Activated naive CD8-positive, alpha-beta T cell treated with anti-CD3 and anti-CD28 coated beads, Interleukin-2, amount 10 ng/mL, durations not matched to agents 7 days and 5 days (primary cell): ENCODE measurements around the gene GRIN2B. TPM values are rescaled to one million over a fixed set of nuclear protein-coding genes. Genes with fewer than 3 reads are reported as not detected.

ENCODE experiments used
- ATAC-seq: fragments of 150-1000 bp; cut with Tn5 transposase; one replicate; pipeline ENCODE4 v1.10.0; 2021; ENCODE audit warnings: low read depth, moderate library complexity
- POLR2A ChIA-PET: fragments of 350-600 bp; sonication (Branson Sonifier 250); formaldehyde crosslinking; loops from one replicate; lab custom pipeline; 2021; ENCODE audit warnings: antibody characterized with exemption; lab: Charles Lee
- DNase-seq: peaks from one replicate; pipeline ENCODE4 v3.0.0; 2021
- H3K27ac Mint-ChIP-seq: one replicate; pipeline ENCODE4 v1.8.0; 2022; ENCODE audit warnings: mild to moderate bottlenecking, mixed read lengths
- H3K27me3 Mint-ChIP-seq: one replicate; pipeline ENCODE4 v1.8.0; 2022; ENCODE audit warnings: mild to moderate bottlenecking, moderate library complexity, mixed read lengths
- H3K36me3 Mint-ChIP-seq: one replicate; pipeline ENCODE4 v1.8.0; 2021; ENCODE audit warnings: mild to moderate bottlenecking, mixed read lengths
- H3K4me1 Mint-ChIP-seq: one replicate; pipeline ENCODE4 v1.8.0; 2021; ENCODE audit warnings: mixed read lengths
- H3K4me3 Mint-ChIP-seq: one replicate; pipeline ENCODE4 v1.8.0; 2022; ENCODE audit warnings: mild to moderate bottlenecking, moderate library complexity, mixed read lengths
- H3K9me3 Mint-ChIP-seq: one replicate; pipeline ENCODE4 v1.8.0; 2021; ENCODE audit warnings: mixed read lengths
- total RNA-seq, 2 experiments: library from RNA; stranded (reverse); gene quantifications; one replicate each; pipeline ENCODE4 v1.2.3, GENCODE V29; 2021

GRIN2B gene
- total RNA-seq, 2 experiments from 2014 or later: not detected

- POLR2A ChIA-PET: no interaction called here
- Mint-ChIP-seq H3K4me1 (no peaks in the 10 kb centered on the region), H3K27me3 (peaks cover 33% of the 10 kb centered on the region), H3K9me3 (no peaks in the 10 kb centered on the region), H3K36me3 (no peaks in the 10 kb centered on the region), H3K4me3 (no peak overlapping the region), H3K27ac (no peak overlapping the region)
- DNase-seq (no peak), ATAC-seq (no peak)
Observed at GRCh38 chr12:13976028-13976584, 5.3 kb downstream of the GRIN2B start.

DNA sequence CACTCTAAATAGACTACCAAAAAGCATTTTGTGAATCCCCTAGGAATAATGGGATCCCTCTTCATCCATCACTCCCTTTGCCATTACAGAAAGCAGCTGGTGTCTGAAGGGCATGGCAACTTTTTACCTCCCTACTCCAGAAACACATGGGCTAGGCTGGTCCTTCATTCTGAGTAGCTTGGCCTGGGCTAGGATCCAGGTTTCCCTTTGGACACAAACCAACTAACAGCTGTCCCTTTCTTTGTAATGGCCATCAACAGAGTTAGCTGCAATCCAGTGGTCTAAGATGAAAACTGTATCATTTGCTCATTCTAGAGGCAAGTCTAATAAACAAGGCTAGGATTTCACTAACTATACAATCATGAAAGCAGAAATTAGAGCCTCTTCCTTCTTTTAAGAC, 7.4 kb downstream of the GRIN2B start:
- Mint-ChIP-seq H3K27me3 (peaks cover 16% of the 10 kb centered on the region), H3K27ac (no peak overlapping the region), H3K4me3 (no peak overlapping the region), H3K4me1 (no peaks in the 10 kb centered on the region), H3K36me3 (no peaks in the 10 kb centered on the region), H3K9me3 (no peaks in the 10 kb centered on the region)
- DNase-seq (no peak), ATAC-seq (no peak)
- POLR2A ChIA-PET: no interaction called here

DNA sequence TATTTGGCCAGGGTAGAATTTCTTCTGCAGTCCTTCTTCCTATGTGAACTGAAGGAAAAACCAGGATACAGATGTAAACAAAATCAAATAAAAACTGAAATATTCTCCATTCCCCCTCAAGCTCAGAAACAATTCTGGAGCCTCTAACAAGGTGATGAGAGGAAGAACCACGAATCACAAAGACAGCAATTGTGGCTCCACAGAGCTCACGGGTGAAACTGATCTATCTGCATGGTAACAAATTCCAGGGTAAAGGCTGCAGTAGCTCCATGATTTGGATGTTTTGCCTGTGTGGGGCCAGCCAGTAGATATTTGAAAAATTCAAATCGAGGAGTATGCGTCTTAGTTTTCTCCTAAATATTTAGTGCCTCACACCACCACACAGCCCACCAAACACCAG, 10.6 kb downstream of the GRIN2B start:
- ATAC-seq (no peak), DNase-seq (no peak)
- Mint-ChIP-seq H3K27me3 (peaks cover 7% of the 10 kb centered on the region), H3K9me3 (no peaks in the 10 kb centered on the region), H3K36me3 (no peaks in the 10 kb centered on the region), H3K4me1 (no peaks in the 10 kb centered on the region), H3K27ac (no peak overlapping the region), H3K4me3 (no peak overlapping the region)
- POLR2A ChIA-PET: no interaction called here

DNA sequence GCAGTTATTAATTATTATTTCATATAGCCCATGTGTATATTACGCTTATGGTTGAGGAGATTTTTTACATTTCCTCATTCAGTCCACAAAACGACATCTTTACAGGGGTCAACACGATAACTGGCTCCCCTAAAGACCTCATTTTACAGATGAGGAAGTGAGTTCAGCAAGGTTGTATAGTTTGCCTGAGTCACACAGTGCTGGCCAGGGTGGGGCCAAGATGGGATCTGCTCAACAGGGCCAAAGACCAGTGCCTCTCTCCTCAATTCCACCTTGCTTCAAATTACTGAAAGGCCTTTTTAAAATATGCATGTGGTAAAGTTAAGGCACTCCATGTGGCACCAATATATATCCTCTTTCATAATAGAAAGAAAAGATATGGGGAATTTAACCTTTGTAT, 13.1 kb downstream of the GRIN2B start:
- Mint-ChIP-seq H3K4me3 (no peak overlapping the region), H3K27ac (no peak overlapping the region), H3K27me3 (peaks cover 4% of the 10 kb centered on the region), H3K9me3 (no peaks in the 10 kb centered on the region), H3K36me3 (no peaks in the 10 kb centered on the region), H3K4me1 (no peaks in the 10 kb centered on the region)
- no peak for ATAC-seq
- POLR2A ChIA-PET: no interaction called here
- DNase-seq: no peak

DNA sequence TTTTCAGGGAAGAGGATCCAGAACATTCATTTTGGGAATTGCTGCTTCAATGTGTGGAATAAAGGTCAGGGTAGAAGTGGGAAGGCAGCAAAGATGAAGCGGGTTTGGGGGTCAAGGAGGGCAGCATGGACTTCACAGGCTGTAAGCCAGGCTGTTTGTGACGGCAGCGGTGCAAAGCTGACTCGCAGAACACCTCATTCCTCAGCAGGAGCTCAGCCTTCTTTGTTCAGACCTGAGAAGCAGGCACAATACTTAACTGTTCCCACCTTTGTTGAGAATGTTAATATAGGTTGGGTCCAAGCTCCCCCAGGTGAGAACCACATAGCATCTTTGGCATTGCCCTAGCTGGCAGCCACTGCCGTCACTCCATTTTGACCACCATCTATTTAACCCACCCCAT, 16.7 kb downstream of the GRIN2B start:
- Mint-ChIP-seq H3K4me1 (no peaks in the 10 kb centered on the region), H3K27ac (no peak overlapping the region), H3K4me3 (no peak overlapping the region), H3K27me3 (no peaks in the 10 kb centered on the region), H3K36me3 (no peaks in the 10 kb centered on the region), H3K9me3 (no peaks in the 10 kb centered on the region)
- POLR2A ChIA-PET: no interaction called here
- DNase-seq: no peak
- no peak for ATAC-seq

GRCh38 chr12:13962699-13963098, 18.7 kb downstream of the GRIN2B start:
- DNase-seq: no peak
- no peak for ATAC-seq
- no peak overlapping the region for H3K27ac Mint-ChIP-seq
- H3K4me1 Mint-ChIP-seq: no peaks in the 10 kb centered on the region
- POLR2A ChIA-PET: no interaction called here
- no peak overlapping the region for H3K4me3 Mint-ChIP-seq
- H3K27me3 Mint-ChIP-seq: peaks cover 4% of the 10 kb centered on the region
- H3K36me3 Mint-ChIP-seq: no peaks in the 10 kb centered on the region
- H3K9me3 Mint-ChIP-seq: no peaks in the 10 kb centered on the region

DNA sequence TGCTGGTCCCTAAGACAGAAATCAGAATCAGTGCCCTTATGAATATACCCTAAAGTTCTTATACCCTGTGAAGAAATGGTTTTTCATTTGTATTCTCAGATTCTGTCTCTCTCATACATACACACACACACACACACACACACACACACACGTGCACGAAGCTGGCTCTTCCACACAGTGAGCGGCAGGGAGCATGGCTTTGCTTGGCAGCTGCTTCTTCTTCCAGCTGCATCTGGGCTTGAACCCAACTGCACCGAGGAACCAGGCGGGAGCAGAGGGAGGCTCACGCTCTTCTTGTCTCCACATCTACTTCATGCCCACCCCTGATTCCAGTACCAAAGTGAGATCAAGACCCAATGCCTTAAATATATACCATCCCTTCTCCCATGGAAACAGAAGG, 19.4 kb downstream of the GRIN2B start:
- Mint-ChIP-seq H3K27me3 (peaks cover 4% of the 10 kb centered on the region), H3K4me3 (no peak overlapping the region), H3K9me3 (no peaks in the 10 kb centered on the region), H3K4me1 (no peaks in the 10 kb centered on the region), H3K27ac (no peak overlapping the region), H3K36me3 (no peaks in the 10 kb centered on the region)
- DNase-seq (no peak), ATAC-seq (no peak)
- POLR2A ChIA-PET: no interaction called here

DNA sequence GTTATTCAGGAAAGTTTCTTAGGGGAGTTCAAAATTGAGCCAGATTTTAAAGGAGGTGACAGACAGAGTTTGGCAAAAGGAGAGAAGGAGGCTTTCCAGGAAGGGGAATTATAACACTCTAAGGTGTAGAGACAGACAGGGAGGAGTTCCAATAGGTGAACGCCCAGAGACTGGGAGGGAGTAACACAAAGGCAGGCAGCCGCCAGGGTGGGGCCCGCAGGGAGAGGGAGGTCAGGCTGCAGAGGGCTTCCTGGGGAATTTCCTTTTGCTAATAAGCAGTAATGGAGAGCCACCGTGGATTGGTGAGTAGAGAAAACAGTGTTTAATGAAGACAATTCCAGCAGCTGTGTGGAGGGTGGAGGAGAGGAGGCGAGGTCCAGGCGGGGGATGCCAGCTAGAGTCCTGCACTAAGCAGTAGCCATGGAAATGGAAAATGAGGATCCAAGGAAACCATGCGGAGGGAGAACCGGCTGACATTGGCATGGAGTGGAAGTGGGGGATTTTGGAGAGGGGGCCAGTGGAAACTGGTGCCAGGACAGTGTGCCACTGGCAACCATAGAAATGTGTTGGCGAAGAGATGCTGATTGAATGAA, 22.2 kb downstream of the GRIN2B start:
- POLR2A ChIA-PET: no interaction called here
- no peak for ATAC-seq
- Mint-ChIP-seq H3K4me3 (no peak overlapping the region), H3K36me3 (no peaks in the 10 kb centered on the region), H3K4me1 (no peaks in the 10 kb centered on the region), H3K27ac (no peak overlapping the region), H3K9me3 (no peaks in the 10 kb centered on the region), H3K27me3 (peaks cover 4% of the 10 kb centered on the region)
- DNase-seq: no peak

- DNase-seq: no peak
- no peak overlapping the region for H3K27ac Mint-ChIP-seq
- no peak for ATAC-seq
- peaks cover 4% of the 10 kb centered on the region for H3K27me3 Mint-ChIP-seq
- H3K4me3 Mint-ChIP-seq: no peak overlapping the region
- POLR2A ChIA-PET: no interaction called here
- H3K9me3 Mint-ChIP-seq: no peaks in the 10 kb centered on the region
- no peaks in the 10 kb centered on the region for H3K36me3 Mint-ChIP-seq
- H3K4me1 Mint-ChIP-seq: no peaks in the 10 kb centered on the region
Observed at GRCh38 chr12:13957576-13957975, 23.8 kb downstream of the GRIN2B start.

GRCh38 chr12:13956060-13956590, 25.3 kb downstream of the GRIN2B start:
- no peaks in the 10 kb centered on the region for H3K36me3 Mint-ChIP-seq
- no peaks in the 10 kb centered on the region for H3K9me3 Mint-ChIP-seq
- no peak overlapping the region for H3K27ac Mint-ChIP-seq
- DNase-seq: no peak
- peaks cover 4% of the 10 kb centered on the region for H3K27me3 Mint-ChIP-seq
- no peaks in the 10 kb centered on the region for H3K4me1 Mint-ChIP-seq
- no peak overlapping the region for H3K4me3 Mint-ChIP-seq
- no peak for ATAC-seq
- POLR2A ChIA-PET: no interaction called here

DNA sequence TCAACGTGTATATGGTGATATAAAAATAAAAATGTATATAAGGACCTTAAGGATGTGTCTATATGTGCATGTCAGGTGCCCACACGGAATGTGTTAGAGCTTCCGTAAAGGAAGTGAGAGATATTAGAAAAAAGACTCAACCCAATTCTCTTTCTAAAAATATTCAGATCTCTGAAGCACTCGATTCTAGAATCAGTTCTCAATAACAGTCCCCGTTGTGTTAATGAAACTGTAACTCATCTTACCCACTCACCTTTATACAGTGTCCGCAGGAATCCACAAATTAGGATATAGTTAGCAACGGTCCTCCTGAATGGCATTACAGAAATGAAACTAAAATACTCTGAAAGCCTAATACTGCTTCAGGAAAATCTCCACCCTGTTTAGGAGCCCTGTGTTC, 29.3 kb downstream of the GRIN2B start:
- no peak for ATAC-seq
- Mint-ChIP-seq H3K27ac (no peak overlapping the region), H3K36me3 (no peaks in the 10 kb centered on the region), H3K4me1 (no peaks in the 10 kb centered on the region), H3K4me3 (no peak overlapping the region), H3K9me3 (no peaks in the 10 kb centered on the region), H3K27me3 (no peaks in the 10 kb centered on the region)
- POLR2A ChIA-PET: no interaction called here
- DNase-seq: no peak

DNA sequence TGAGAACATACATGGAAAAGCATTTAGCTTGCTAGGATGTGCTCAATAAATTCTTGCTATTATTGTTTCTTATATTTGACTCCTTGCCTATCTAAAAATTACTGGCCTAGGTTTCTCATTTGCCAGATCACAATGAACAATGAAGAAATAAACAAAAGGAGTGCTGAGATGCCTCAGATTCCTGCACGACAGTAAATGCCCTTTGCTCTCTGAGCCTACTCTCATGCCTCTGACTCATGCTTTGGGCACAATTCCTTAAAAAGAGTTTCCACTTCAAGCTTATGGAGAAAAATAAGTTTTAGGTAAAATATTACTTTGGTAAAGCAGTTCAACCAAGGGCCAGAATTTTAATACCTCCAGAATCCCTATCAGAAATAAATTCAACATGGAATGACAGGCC, 30.9 kb downstream of the GRIN2B start:
- Mint-ChIP-seq H3K9me3 (no peaks in the 10 kb centered on the region), H3K4me1 (no peaks in the 10 kb centered on the region), H3K36me3 (no peaks in the 10 kb centered on the region), H3K4me3 (no peak overlapping the region), H3K27ac (no peak overlapping the region), H3K27me3 (peaks cover 2% of the 10 kb centered on the region)
- DNase-seq (no peak), ATAC-seq (no peak)
- POLR2A ChIA-PET: no interaction called here

DNA sequence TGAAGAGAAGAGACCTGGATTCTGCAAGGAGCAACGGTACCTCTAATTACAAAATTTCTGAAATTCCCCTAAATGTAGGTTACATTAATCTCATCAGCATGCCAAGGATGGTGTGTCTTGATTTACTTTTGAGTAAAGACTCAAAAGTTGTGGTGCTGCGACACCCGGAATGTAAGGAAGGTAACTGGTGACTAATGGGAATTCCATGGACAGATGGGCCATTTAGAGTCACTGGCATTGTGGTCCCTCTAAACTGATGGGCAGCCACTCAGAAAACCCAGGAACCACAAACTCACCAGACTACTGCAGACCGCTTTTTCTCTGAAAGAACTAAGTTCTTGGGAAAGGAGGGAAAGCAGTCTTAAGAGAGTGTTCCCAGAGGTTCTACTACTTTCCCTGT, 32.8 kb downstream of the GRIN2B start:
- Mint-ChIP-seq H3K4me3 (no peak overlapping the region), H3K27ac (no peak overlapping the region), H3K4me1 (no peaks in the 10 kb centered on the region), H3K36me3 (no peaks in the 10 kb centered on the region), H3K27me3 (peaks cover 4% of the 10 kb centered on the region), H3K9me3 (no peaks in the 10 kb centered on the region)
- ATAC-seq (no peak), DNase-seq (no peak)
- POLR2A ChIA-PET: no interaction called here

- no peak for ATAC-seq
- H3K4me3 Mint-ChIP-seq: no peak overlapping the region
- H3K4me1 Mint-ChIP-seq: no peaks in the 10 kb centered on the region
- no peaks in the 10 kb centered on the region for H3K36me3 Mint-ChIP-seq
- DNase-seq: no peak
- no peak overlapping the region for H3K27ac Mint-ChIP-seq
- H3K27me3 Mint-ChIP-seq: peaks cover 10% of the 10 kb centered on the region
- POLR2A ChIA-PET: no interaction called here
- no peaks in the 10 kb centered on the region for H3K9me3 Mint-ChIP-seq
Observed at GRCh38 chr12:13947276-13947946, 34.0 kb downstream of the GRIN2B start.
